ENCODE measurements around the gene CEL. TPM values are rescaled to one million over a fixed set of nuclear protein-coding genes. Genes with fewer than 3 reads are reported as not detected.

Gene CEL
- total RNA-seq, 2 experiments from 2014 or later: 1.2 to 1.8 TPM

DNA sequence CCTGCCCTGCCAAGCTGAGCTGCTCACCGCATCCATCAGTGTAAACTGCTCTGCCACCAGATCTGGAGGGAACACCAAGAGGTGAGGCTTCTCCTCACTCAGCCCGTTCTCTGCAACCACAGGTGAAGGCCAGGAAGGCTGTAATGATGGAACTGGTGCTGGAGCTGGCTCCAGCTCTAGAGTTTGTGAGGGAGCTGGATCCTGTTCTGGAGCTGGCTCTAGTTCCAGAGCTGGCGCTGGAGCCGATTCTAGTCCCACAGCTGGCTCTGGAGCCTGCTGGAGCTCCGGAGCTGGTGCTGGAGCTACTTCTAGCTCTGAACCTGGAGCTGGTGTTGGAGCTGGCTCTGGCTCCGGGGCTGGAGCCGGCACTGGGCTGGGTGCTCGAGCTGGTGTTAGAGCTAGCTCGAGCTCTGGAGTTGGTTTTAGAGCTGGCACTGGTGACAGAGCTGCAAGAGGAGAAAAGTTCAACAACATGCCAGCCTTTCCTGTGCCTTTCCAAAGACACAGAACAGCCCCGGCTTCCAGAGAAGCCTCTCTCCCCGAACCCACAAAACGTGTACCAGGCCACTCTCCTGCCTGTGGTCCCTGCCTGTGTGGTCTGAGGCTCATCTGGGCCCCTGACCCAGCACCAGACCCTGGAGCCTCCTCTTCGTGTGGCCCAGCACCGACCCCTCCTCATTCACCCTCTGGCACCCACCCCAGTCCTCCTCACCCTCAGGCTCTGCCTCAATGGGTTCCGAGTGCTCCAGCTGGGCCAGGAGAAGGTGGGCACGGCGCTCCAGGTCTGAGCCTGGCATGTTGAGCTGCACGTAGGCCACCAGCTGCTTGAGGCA lies 46.4 kb downstream of the CEL start:
- Histone ChIP-seq H3K36me3 (ENCODE audit: insufficient read depth, low read length) (peaks cover 22% of the 10 kb centered on the region; the same call in 1 of the 2 replicates), H2AFZ (ENCODE audit: low read length) (no peak overlapping the region), H3K4me3 (ENCODE audit: low read depth, low read length, poor library complexity, severe bottlenecking) (no peak overlapping the region), H3K9me3 (ENCODE audit: low read length) (no peaks in the 10 kb centered on the region), H3K27ac (ENCODE audit: low read depth, low read length, poor library complexity, severe bottlenecking) (no peak overlapping the region), H4K20me1 (ENCODE audit: insufficient read depth, low read length) (no peaks in the 10 kb centered on the region), H3K79me2 (ENCODE audit: insufficient read depth, low read depth, low read length) (no peaks in the 10 kb centered on the region), H3K4me2 (ENCODE audit: low read length) (no peak overlapping the region), H3K4me1 (ENCODE audit: insufficient read depth, low read length, poor library complexity, severe bottlenecking) (no peaks in the 10 kb centered on the region), H3K9me2 (ENCODE audit: insufficient read depth, low read length) (no peaks in the 10 kb centered on the region)
- TF ChIP-seq, protein P1, sequence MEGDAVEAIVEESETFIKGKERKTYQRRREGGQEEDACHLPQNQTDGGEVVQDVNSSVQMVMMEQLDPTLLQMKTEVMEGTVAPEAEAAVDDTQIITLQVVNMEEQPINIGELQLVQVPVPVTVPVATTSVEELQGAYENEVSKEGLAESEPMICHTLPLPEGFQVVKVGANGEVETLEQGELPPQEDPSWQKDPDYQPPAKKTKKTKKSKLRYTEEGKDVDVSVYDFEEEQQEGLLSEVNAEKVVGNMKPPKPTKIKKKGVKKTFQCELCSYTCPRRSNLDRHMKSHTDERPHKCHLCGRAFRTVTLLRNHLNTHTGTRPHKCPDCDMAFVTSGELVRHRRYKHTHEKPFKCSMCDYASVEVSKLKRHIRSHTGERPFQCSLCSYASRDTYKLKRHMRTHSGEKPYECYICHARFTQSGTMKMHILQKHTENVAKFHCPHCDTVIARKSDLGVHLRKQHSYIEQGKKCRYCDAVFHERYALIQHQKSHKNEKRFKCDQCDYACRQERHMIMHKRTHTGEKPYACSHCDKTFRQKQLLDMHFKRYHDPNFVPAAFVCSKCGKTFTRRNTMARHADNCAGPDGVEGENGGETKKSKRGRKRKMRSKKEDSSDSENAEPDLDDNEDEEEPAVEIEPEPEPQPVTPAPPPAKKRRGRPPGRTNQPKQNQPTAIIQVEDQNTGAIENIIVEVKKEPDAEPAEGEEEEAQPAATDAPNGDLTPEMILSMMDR (conservative IDR thresholded peaks at IDR 0.05; ENCODE audit: low read length): no peak
- intact Hi-C loops (cut with micrococcal nuclease; ENCODE audit: unreplicated experiment): no loop called here
- no TSS peak for BruUV-seq (replicated peaks)
- ChIA-PET POLR2A (interaction anchor here (0.6 to 0.7 kb wide), 2 partner anchors 118 to 369 kb away, joined by 3 read pairs; no protein-coding TSS in a partner anchor), CTCF (ENCODE audit: unreplicated experiment) (interaction anchor here (1.1 kb wide), 1 partner anchor 35 kb away, joined by 4 read pairs; no protein-coding TSS in a partner anchor)
- no peak for DNase-seq (ENCODE audit: low spot score)

DNA sequence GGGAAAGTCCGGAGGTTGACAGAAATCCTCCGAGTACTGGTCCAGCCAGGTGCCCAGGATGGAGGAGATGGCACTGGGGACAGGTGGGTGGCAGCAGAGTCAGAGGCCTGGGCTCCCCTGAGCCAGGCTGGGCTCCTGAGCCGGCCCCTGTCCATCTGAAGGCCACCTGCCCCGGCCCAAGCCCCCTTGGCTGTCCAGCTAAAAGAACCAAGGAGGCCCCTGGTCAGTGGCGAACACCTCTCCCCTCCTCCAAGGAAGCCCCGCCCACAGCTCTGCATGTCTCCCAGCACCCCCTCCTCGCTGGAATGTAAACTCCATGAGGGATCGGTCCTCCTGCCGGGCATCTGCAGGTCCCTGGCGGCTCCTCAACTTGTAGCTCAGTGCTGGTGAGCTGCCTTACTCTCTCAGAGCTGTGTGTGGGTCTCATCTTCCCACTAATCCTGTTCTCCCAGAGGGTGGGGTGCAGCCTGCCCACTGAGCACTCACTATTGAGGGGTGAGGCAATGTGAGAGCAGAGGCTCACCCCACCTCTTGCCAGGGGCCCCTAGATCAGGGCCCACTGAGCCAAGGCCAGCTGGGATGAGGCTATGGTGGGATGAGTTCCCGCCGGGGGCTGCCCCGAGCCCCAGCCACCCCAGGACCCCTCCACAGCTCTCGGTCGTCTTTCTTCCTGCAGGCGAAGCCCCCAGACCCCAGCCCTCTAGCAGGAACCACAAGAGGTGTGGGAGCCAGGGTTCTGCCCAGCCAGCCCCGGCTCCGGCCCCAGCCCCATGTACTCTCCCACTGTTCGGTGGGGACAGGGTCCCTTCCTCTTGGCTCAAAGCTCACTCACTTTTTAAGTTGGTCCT lies 47.2 kb downstream of the CEL start:
- ChIA-PET CTCF (ENCODE audit: unreplicated experiment) (no interaction called here), POLR2A (no interaction called here)
- no peaks in the 10 kb centered on the region for H3K79me2 ChIP-seq (ENCODE audit: insufficient read depth, low read depth, low read length)
- no peak overlapping the region for H3K4me2 ChIP-seq (ENCODE audit: low read length)
- peaks cover 15% of the 10 kb centered on the region; the same call in 1 of the 2 replicates for H3K36me3 ChIP-seq (ENCODE audit: insufficient read depth, low read length)
- no peaks in the 10 kb centered on the region for H4K20me1 ChIP-seq (ENCODE audit: insufficient read depth, low read length)
- H3K4me3 ChIP-seq (ENCODE audit: low read depth, low read length, poor library complexity, severe bottlenecking): no peak overlapping the region
- H3K9me2 ChIP-seq (ENCODE audit: insufficient read depth, low read length): no peaks in the 10 kb centered on the region
- intact Hi-C loops (cut with micrococcal nuclease; ENCODE audit: unreplicated experiment): no loop called here
- no peak for DNase-seq (ENCODE audit: low spot score)
- no peak for TF ChIP-seq EZH2phosphoT487 (IDR thresholded peaks at IDR 0.05; ENCODE audit: borderline replicate concordance, low read depth, low read length)
- TF ChIP-seq, protein P1 (conservative IDR thresholded peaks at IDR 0.05; ENCODE audit: low read length): no peak
- H3K27ac ChIP-seq (ENCODE audit: low read depth, low read length, poor library complexity, severe bottlenecking): no peak overlapping the region
- no peaks in the 10 kb centered on the region for H3K9me3 ChIP-seq (ENCODE audit: low read length)
- H3K4me1 ChIP-seq (ENCODE audit: insufficient read depth, low read length, poor library complexity, severe bottlenecking): peaks cover 4% of the 10 kb centered on the region
- BruUV-seq (replicated peaks): no TSS peak
- no peak overlapping the region for H2AFZ ChIP-seq (ENCODE audit: low read length)
